GM12801 (cell line): Measurements from ENCODE around the gene CHRNA7.

Experiments
- TF ChIP-seq, protein P1 (sequence below): IDR thresholded peaks from one replicate; pipeline ENCODE4 v1.5.1; 2011; ENCODE audit warnings: control low read depth; ENCODE audit not compliant: insufficient read length; ENCODE audit errors: extremely low read depth

CHRNA7 gene

DNA sequence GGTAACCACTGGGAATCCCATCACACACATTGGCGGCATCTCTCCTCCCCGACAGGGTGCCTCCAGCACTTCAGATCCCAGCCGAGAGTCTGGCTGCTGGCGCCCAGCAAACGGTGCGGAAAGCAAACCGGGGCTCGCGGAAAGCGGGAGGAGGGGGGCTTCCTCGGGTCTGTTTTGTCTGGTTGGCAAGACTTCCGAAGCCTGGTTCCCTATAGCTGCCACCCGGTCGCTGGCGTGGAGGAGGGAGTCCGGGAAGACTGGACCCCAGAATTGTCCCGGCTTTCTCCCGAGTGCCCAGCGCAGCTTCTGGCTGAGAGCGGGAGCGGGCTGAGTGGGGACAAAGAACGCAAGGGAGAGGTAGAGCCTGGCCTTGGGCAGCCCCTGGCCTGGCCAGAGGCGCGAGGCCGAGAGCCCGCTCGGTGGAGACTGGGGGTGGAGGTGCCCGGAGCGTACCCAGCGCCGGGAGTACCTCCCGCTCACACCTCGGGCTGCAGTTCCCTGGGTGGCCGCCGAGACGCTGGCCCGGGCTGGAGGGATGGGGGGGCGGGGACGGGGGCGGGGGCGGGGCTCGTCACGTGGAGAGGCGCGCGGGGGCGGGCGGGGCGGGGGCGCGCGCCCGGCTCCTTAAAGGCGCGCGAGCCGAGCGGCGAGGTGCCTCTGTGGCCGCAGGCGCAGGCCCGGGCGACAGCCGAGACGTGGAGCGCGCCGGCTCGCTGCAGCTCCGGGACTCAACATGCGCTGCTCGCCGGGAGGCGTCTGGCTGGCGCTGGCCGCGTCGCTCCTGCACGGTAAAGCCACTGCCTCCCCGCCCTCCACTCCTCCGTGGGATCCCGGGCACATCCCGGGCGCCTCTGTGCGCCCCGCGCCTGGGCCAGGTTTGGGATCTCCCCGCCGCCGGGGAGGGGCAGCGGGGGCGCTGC is at the start of gene CHRNA7:
CHRNA7 (plus strand) TSS at position 654 of the 920 bp plus-strand sequence; CDS start at position 734, 80 bp downstream.
- TF ChIP-seq, protein P1, sequence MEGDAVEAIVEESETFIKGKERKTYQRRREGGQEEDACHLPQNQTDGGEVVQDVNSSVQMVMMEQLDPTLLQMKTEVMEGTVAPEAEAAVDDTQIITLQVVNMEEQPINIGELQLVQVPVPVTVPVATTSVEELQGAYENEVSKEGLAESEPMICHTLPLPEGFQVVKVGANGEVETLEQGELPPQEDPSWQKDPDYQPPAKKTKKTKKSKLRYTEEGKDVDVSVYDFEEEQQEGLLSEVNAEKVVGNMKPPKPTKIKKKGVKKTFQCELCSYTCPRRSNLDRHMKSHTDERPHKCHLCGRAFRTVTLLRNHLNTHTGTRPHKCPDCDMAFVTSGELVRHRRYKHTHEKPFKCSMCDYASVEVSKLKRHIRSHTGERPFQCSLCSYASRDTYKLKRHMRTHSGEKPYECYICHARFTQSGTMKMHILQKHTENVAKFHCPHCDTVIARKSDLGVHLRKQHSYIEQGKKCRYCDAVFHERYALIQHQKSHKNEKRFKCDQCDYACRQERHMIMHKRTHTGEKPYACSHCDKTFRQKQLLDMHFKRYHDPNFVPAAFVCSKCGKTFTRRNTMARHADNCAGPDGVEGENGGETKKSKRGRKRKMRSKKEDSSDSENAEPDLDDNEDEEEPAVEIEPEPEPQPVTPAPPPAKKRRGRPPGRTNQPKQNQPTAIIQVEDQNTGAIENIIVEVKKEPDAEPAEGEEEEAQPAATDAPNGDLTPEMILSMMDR: no peak

DNA sequence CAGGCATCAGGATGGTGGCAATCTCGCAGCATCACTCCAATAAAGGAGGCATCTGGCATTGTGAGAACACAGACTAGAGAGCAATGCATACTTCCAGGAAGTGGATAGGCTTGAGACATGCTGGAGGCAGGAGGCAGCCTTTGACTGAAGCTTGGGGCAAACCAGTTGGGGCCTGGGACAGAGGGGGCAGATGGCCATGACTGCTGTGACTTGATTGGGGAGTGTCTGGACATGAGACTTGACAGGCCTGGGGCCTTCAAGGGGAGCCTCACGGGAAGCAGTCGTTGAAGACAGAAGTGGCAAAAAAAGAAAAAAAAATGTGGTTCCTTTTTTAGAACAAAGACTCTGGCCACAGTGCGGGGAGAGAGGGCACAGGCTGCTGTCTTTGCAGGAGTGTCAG is 44.7 kb upstream of the CHRNA7 start:
- TF ChIP-seq, protein P1: no peak

- TF ChIP-seq, protein P1: no peak
These were observed 37.3 kb upstream of the CHRNA7 start for GRCh38 chr15:31993062-31993461.

- TF ChIP-seq, protein P1: no peak
These were observed 32.6 kb upstream of the CHRNA7 start for GRCh38 chr15:31997711-31998110.

DNA sequence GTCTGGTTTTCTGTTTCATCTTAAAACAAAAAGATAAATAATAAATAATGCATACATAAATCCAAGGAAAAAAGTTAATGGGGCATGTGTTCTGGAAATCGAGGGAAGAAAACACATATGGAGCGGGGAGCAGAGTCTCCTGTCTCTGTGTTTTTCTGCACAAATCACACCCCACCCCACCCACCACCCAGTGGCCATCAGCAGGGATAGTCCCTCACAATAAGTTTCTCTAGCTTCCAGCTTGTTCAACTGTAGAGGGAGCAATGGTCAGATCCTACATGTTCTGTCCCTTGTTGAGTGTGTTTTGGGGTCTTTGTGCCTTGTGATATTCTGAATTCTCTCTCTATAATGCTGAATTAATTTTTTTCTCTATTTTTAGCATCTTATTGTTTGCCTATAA is 26.8 kb upstream of the CHRNA7 start:
- TF ChIP-seq, protein P1: no peak

DNA sequence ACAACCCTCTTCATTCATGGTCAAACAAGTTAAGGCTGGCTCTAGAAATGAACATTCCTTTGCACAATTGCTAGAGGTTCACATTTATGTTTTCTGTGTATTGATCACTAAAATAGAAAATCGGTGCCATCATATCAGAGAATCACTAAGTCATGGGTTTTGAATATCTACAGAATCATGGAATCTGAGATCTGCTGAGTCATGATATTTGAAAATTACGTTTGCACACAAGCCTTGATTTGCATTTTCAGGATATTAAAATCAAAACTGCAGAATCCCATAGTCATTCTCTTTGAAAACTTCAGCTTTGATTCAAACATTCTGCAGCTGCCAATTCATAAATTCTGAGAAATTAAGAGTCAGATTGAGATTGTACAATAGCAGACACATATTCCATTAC is 26.1 kb upstream of the CHRNA7 start:
- TF ChIP-seq, protein P1: no peak

- TF ChIP-seq, protein P1: no peak
These were observed 22.9 kb upstream of the CHRNA7 start for GRCh38 chr15:32007355-32007960.
